Measurements from ENCODE around the gene SPACDR.

- TF ChIP-seq CTCF (IDR thresholded peaks at IDR 0.05) (no peak), POLR2A (IDR thresholded peaks at IDR 0.05) (no peak)
These were observed 22.8 kb upstream of the SPACDR start for GRCh38 chr7:100486753-100487446.

All from vagina (tissue), 2 donors.